MM.1S (cell line): ENCODE measurements around the gene RXRA.

Source experiments
- DNase-seq: peaks from one replicate; pipeline ENCODE4 v3.0.0-alpha.2; 2015
- H2AFZ ChIP-seq: fragments of 300-600 bp; sonication (generic); 2 replicates; pipeline ENCODE4 v1.6.0; 2016; ENCODE audit warnings: antibody characterized with exemption, low read length
- H3F3A ChIP-seq: fragments of 300-600 bp; sonication (generic); 2 replicates; pipeline ENCODE4 v1.6.1; 2016; ENCODE audit warnings: mild to moderate bottlenecking, antibody characterized with exemption, low read length, moderate library complexity, mixed read lengths; ENCODE audit not compliant: insufficient read depth
- H3K27ac ChIP-seq: fragments of 300-600 bp; sonication (generic); 2 replicates; pipeline ENCODE4 v1.5.1; 2016; ENCODE audit warnings: mild to moderate bottlenecking, low read length
- H3K27me3 ChIP-seq: fragments of 300-600 bp; sonication (generic); replicated peaks from 2 replicates; pipeline ENCODE4 v1.6.0; 2016; ENCODE audit warnings: low read length; ENCODE audit not compliant: insufficient read depth
- H3K36me3 ChIP-seq: fragments of 300-600 bp; sonication (generic); replicated peaks from 2 replicates; pipeline ENCODE4 v1.6.1; 2016; ENCODE audit warnings: mild to moderate bottlenecking, low read length, mixed read lengths; ENCODE audit not compliant: insufficient read depth
- H3K4me1 ChIP-seq: fragments of 300-600 bp; sonication (generic); 2 replicates; pipeline ENCODE4 v1.6.1; 2016; ENCODE audit warnings: low read length, mixed read lengths
- H3K4me2 ChIP-seq: fragments of 300-600 bp; sonication (generic); 2 replicates; pipeline ENCODE4 v1.6.0; 2016; ENCODE audit warnings: low read depth, low read length
- H3K4me3 ChIP-seq: fragments of 300-600 bp; sonication (generic); 2 replicates; pipeline ENCODE4 v1.5.1; 2016; ENCODE audit warnings: low read length, mixed read lengths
- H3K79me2 ChIP-seq: fragments of 300-600 bp; sonication (generic); 2 replicates; pipeline ENCODE4 v1.6.1; 2016; ENCODE audit warnings: mixed run types, low read length, mixed read lengths
- H3K9ac ChIP-seq: fragments of 300-600 bp; sonication (generic); 2 replicates; pipeline ENCODE4 v1.6.1; 2016; ENCODE audit warnings: low read length, mixed read lengths
- H3K9me2 ChIP-seq: fragments of 300-600 bp; sonication (generic); replicated peaks from 2 replicates; pipeline ENCODE4 v1.6.1; 2016; ENCODE audit warnings: mild to moderate bottlenecking, low read length, mixed read lengths; ENCODE audit not compliant: insufficient read depth
- H3K9me3 ChIP-seq: fragments of 300-600 bp; sonication (generic); replicated peaks from 2 replicates; pipeline ENCODE4 v1.6.1; 2016; ENCODE audit warnings: mild to moderate bottlenecking, low read length, mixed read lengths; ENCODE audit not compliant: insufficient read depth
- H4K20me1 ChIP-seq: fragments of 300-600 bp; sonication (generic); 2 replicates; pipeline ENCODE4 v1.6.1; 2016; ENCODE audit warnings: mild to moderate bottlenecking, low read length, moderate library complexity, mixed read lengths; ENCODE audit not compliant: insufficient read depth
- CTCF ChIP-seq: fragments of 300-600 bp; sonication (generic); IDR thresholded peaks from 2 replicates; pipeline ENCODE4 v1.5.1; 2016; ENCODE audit warnings: antibody characterized with exemption, low read length, mixed read lengths
- EZH2 ChIP-seq: fragments of 300-600 bp; sonication (generic); optimal IDR thresholded peaks from 2 replicates; pipeline ENCODE3; 2017; ENCODE audit warnings: low read depth, mild to moderate bottlenecking, antibody characterized with exemption, low read length, mixed read lengths
- EZH2phosphoT487 ChIP-seq: fragments of 300-600 bp; sonication (generic); IDR thresholded peaks from 2 replicates; pipeline ENCODE4 v1.6.1; 2018; ENCODE audit warnings: antibody characterized with exemption, low read length

The RXRA gene

GRCh38 chr9:134355561-134356279 lies 29.5 kb downstream of the RXRA start:
- Histone ChIP-seq H3K4me3 (no peak overlapping the region), H3K27ac (no peak overlapping the region), H3K9me2 (no peaks in the 10 kb centered on the region), H4K20me1 (no peaks in the 10 kb centered on the region; the same call in 1 of the 2 replicates), H3K4me2 (no peak overlapping the region), H3K4me1 (no peaks in the 10 kb centered on the region), H3F3A (no peaks in the 10 kb centered on the region), H3K9ac (no peak overlapping the region), H3K36me3 (no peaks in the 10 kb centered on the region), H3K79me2 (no peaks in the 10 kb centered on the region), H2AFZ (no peak overlapping the region), H3K27me3 (no peaks in the 10 kb centered on the region), H3K9me3 (no peaks in the 10 kb centered on the region)
- DNase-seq = no peak
- no peak for TF ChIP-seq EZH2

- H3K27ac ChIP-seq = no peak overlapping the region
- H3K4me3 ChIP-seq = no peak overlapping the region
Observed at GRCh38 chr9:134356496-134357470, 30.5 kb downstream of the RXRA start.

GRCh38 chr9:134357631-134358025 lies 31.4 kb downstream of the RXRA start:
- Histone ChIP-seq H3K27ac (no peak overlapping the region), H3K27me3 (no peaks in the 10 kb centered on the region), H3K4me1 (no peaks in the 10 kb centered on the region), H3K9ac (no peak overlapping the region), H3F3A (no peaks in the 10 kb centered on the region), H3K4me2 (no peak overlapping the region), H2AFZ (no peak overlapping the region), H3K9me2 (no peaks in the 10 kb centered on the region), H4K20me1 (no peaks in the 10 kb centered on the region; the same call in 1 of the 2 replicates), H3K4me3 (no peak overlapping the region), H3K9me3 (no peaks in the 10 kb centered on the region), H3K79me2 (no peaks in the 10 kb centered on the region), H3K36me3 (no peaks in the 10 kb centered on the region)
- no peak for TF ChIP-seq CTCF
- TF ChIP-seq EZH2phosphoT487 = no peak
- no peak for TF ChIP-seq EZH2
- DNase-seq = no peak

More at GRCh38 chr9:134356496-134357470, 30.5 kb downstream of the RXRA start:
- Histone ChIP-seq H3K9me3 (no peaks in the 10 kb centered on the region), H3K79me2 (no peaks in the 10 kb centered on the region), H3K9ac (no peak overlapping the region), H3K9me2 (no peaks in the 10 kb centered on the region), H3F3A (no peaks in the 10 kb centered on the region), H3K4me2 (no peak overlapping the region), H3K4me1 (no peaks in the 10 kb centered on the region), H3K36me3 (no peaks in the 10 kb centered on the region), H2AFZ (no peak overlapping the region), H3K27me3 (no peaks in the 10 kb centered on the region), H4K20me1 (no peaks in the 10 kb centered on the region; the same call in 1 of the 2 replicates)
- DNase-seq = no peak
- TF ChIP-seq EZH2phosphoT487 (no peak), CTCF (no peak), EZH2 (no peak)
